B cell (primary cell): ENCODE measurements around the gene LAMB1.

ENCODE experiments used
- CTCF ChIP-seq: fragments of 200-600 bp; IDR thresholded peaks from one replicate; pipeline ENCODE4 v1.8.0; 2022; ENCODE audit warnings: antibody characterized with exemption, mild to moderate bottlenecking
- EZH2 ChIP-seq: IDR thresholded peaks from 2 replicates; pipeline ENCODE4 v1.6.1; 2012; ENCODE audit warnings: borderline replicate concordance, low read depth, mild to moderate bottlenecking, moderate library complexity, low read length; ENCODE audit not compliant: insufficient read depth, poor library complexity, severe bottlenecking

GRCh38 chr7:108028111-108028510, 25.1 kb upstream of the LAMB1 start:
- TF ChIP-seq CTCF = no peak
- TF ChIP-seq EZH2 = no peak
